ENCODE results near the gene ADH1A.
"Not testable (repeated sequence)": the region's sequence is repeated elsewhere in the genome, so short reads cannot be mapped to it uniquely, and the experiment has no call there.

The ADH1A gene

GRCh38 chr4:99290848-99291786, at the start of gene ADH1A:
TSS of gene ADH1A (minus strand) at chr4:99290985. CDS start at chr4:99290914, 71 bp downstream.
- Histone ChIP-seq H3K36me3 (ENCODE audit: control insufficient read depth, insufficient read depth, low read length) (no peaks in the 10 kb centered on the region), H3K27me3 (ENCODE audit: control insufficient read depth, insufficient read depth, low read length) (no peaks in the 10 kb centered on the region), H3K4me3 (ENCODE audit: low read length) (no peak within 1 kb of the TSS), H3K4me1 (ENCODE audit: control insufficient read depth, insufficient read depth, low read length) (no peaks in the 10 kb centered on the region), H3K9ac (ENCODE audit: low read length) (no peak within 1 kb of the TSS), H3K9me3 (ENCODE audit: control insufficient read depth, low read length) (no peaks in the 10 kb centered on the region)

GRCh38 chr4:99339172-99339571, 48.4 kb upstream of the ADH1A start:
- H3K9me3 ChIP-seq (ENCODE audit: control insufficient read depth, low read length): no peaks in the 10 kb centered on the region
- peaks cover 5% of the 10 kb centered on the region for H3K36me3 ChIP-seq (ENCODE audit: control insufficient read depth, insufficient read depth, low read length)
- H3K4me1 ChIP-seq (ENCODE audit: control insufficient read depth, insufficient read depth, low read length): no peaks in the 10 kb centered on the region
- no peak overlapping the region for H3K4me3 ChIP-seq (ENCODE audit: low read length)
- H3K27me3 ChIP-seq (ENCODE audit: control insufficient read depth, insufficient read depth, low read length): no peaks in the 10 kb centered on the region
- no peak overlapping the region for H3K9ac ChIP-seq (ENCODE audit: low read length)

- Histone ChIP-seq H3K9ac (ENCODE audit: low read length) (no peak overlapping the region), H3K36me3 (ENCODE audit: control insufficient read depth, insufficient read depth, low read length) (peaks cover 4% of the 10 kb centered on the region)
Observed at GRCh38 chr4:99336553-99336952, 45.8 kb upstream of the ADH1A start.

GRCh38 chr4:99334880-99335279, 44.1 kb upstream of the ADH1A start:
- H3K36me3 ChIP-seq (ENCODE audit: control insufficient read depth, insufficient read depth, low read length): no peaks in the 10 kb centered on the region
- no peak overlapping the region for H3K4me3 ChIP-seq (ENCODE audit: low read length)
- H3K27me3 ChIP-seq (ENCODE audit: control insufficient read depth, insufficient read depth, low read length): no peaks in the 10 kb centered on the region
- no peaks in the 10 kb centered on the region for H3K9me3 ChIP-seq (ENCODE audit: control insufficient read depth, low read length)
- H3K9ac ChIP-seq (ENCODE audit: low read length): no peak overlapping the region
- H3K4me1 ChIP-seq (ENCODE audit: control insufficient read depth, insufficient read depth, low read length): no peaks in the 10 kb centered on the region

More at GRCh38 chr4:99336553-99336952, 45.8 kb upstream of the ADH1A start:
- H3K4me3 ChIP-seq (ENCODE audit: low read length): no peak overlapping the region
- no peaks in the 10 kb centered on the region for H3K4me1 ChIP-seq (ENCODE audit: control insufficient read depth, insufficient read depth, low read length)
- H3K27me3 ChIP-seq (ENCODE audit: control insufficient read depth, insufficient read depth, low read length): no peaks in the 10 kb centered on the region
- H3K9me3 ChIP-seq (ENCODE audit: control insufficient read depth, low read length): no peaks in the 10 kb centered on the region

- no peak overlapping the region for H3K4me3 ChIP-seq (ENCODE audit: low read length)
- H3K4me1 ChIP-seq (ENCODE audit: control insufficient read depth, insufficient read depth, low read length): no peaks in the 10 kb centered on the region
- H3K9ac ChIP-seq (ENCODE audit: low read length): no peak overlapping the region
- H3K27me3 ChIP-seq (ENCODE audit: control insufficient read depth, insufficient read depth, low read length): no peaks in the 10 kb centered on the region
- H3K9me3 ChIP-seq (ENCODE audit: control insufficient read depth, low read length): no peaks in the 10 kb centered on the region
- H3K36me3 ChIP-seq (ENCODE audit: control insufficient read depth, insufficient read depth, low read length): no peaks in the 10 kb centered on the region
Observed at GRCh38 chr4:99330648-99331047, 39.9 kb upstream of the ADH1A start.

GRCh38 chr4:99329876-99330275, 39.1 kb upstream of the ADH1A start:
- Histone ChIP-seq H3K9me3 (ENCODE audit: control insufficient read depth, low read length) (no peaks in the 10 kb centered on the region), H3K9ac (ENCODE audit: low read length) (no peak overlapping the region), H3K36me3 (ENCODE audit: control insufficient read depth, insufficient read depth, low read length) (no peaks in the 10 kb centered on the region), H3K27me3 (ENCODE audit: control insufficient read depth, insufficient read depth, low read length) (no peaks in the 10 kb centered on the region), H3K4me1 (ENCODE audit: control insufficient read depth, insufficient read depth, low read length) (no peaks in the 10 kb centered on the region), H3K4me3 (ENCODE audit: low read length) (no peak overlapping the region)

GRCh38 chr4:99324979-99325378, 34.2 kb upstream of the ADH1A start:
- H3K9me3 ChIP-seq (ENCODE audit: control insufficient read depth, low read length): no peaks in the 10 kb centered on the region
- H3K36me3 ChIP-seq (ENCODE audit: control insufficient read depth, insufficient read depth, low read length): no peaks in the 10 kb centered on the region
- no peak overlapping the region for H3K9ac ChIP-seq (ENCODE audit: low read length)
- H3K27me3 ChIP-seq (ENCODE audit: control insufficient read depth, insufficient read depth, low read length): no peaks in the 10 kb centered on the region
- peaks cover 3% of the 10 kb centered on the region for H3K4me1 ChIP-seq (ENCODE audit: control insufficient read depth, insufficient read depth, low read length)
- no peak overlapping the region for H3K4me3 ChIP-seq (ENCODE audit: low read length)

GRCh38 chr4:99324361-99324760, 33.6 kb upstream of the ADH1A start:
- no peaks in the 10 kb centered on the region for H3K36me3 ChIP-seq (ENCODE audit: control insufficient read depth, insufficient read depth, low read length)
- no peaks in the 10 kb centered on the region for H3K9me3 ChIP-seq (ENCODE audit: control insufficient read depth, low read length)
- H3K4me1 ChIP-seq (ENCODE audit: control insufficient read depth, insufficient read depth, low read length): peaks cover 3% of the 10 kb centered on the region
- H3K27me3 ChIP-seq (ENCODE audit: control insufficient read depth, insufficient read depth, low read length): no peaks in the 10 kb centered on the region
- no peak overlapping the region for H3K4me3 ChIP-seq (ENCODE audit: low read length)
- H3K9ac ChIP-seq (ENCODE audit: low read length): no peak overlapping the region

- no peaks in the 10 kb centered on the region for H3K36me3 ChIP-seq (ENCODE audit: control insufficient read depth, insufficient read depth, low read length)
- no peak overlapping the region for H3K9ac ChIP-seq (ENCODE audit: low read length)
- H3K4me1 ChIP-seq (ENCODE audit: control insufficient read depth, insufficient read depth, low read length): peaks cover 3% of the 10 kb centered on the region
- H3K9me3 ChIP-seq (ENCODE audit: control insufficient read depth, low read length): no peaks in the 10 kb centered on the region
- no peak overlapping the region for H3K4me3 ChIP-seq (ENCODE audit: low read length)
- no peaks in the 10 kb centered on the region for H3K27me3 ChIP-seq (ENCODE audit: control insufficient read depth, insufficient read depth, low read length)
Observed at GRCh38 chr4:99323756-99324155, 33.0 kb upstream of the ADH1A start.

- H3K4me3 ChIP-seq (ENCODE audit: low read length): no peak within 1 kb of the TSS
- H3K9ac ChIP-seq (ENCODE audit: low read length): no peak within 1 kb of the TSS
- H3K9me3 ChIP-seq (ENCODE audit: control insufficient read depth, low read length): no peaks in the 10 kb centered on the region
- H3K36me3 ChIP-seq (ENCODE audit: control insufficient read depth, insufficient read depth, low read length): no peaks in the 10 kb centered on the region
- peaks cover 3% of the 10 kb centered on the region for H3K4me1 ChIP-seq (ENCODE audit: control insufficient read depth, insufficient read depth, low read length)
- no peaks in the 10 kb centered on the region for H3K27me3 ChIP-seq (ENCODE audit: control insufficient read depth, insufficient read depth, low read length)
Observed at GRCh38 chr4:99321241-99322191, 30.7 kb upstream of the ADH1A start, which contains the start of gene ADH1B. TSS of gene ADH1B (minus strand) at chr4:99321401. CDS start at chr4:99321331, 70 bp downstream.

GRCh38 chr4:99317811-99318210, 27.0 kb upstream of the ADH1A start:
- not testable (repeated sequence) for H3K4me1 ChIP-seq (ENCODE audit: control insufficient read depth, insufficient read depth, low read length); H3K36me3 ChIP-seq (ENCODE audit: control insufficient read depth, insufficient read depth, low read length); H3K9ac ChIP-seq (ENCODE audit: low read length); H3K9me3 ChIP-seq (ENCODE audit: control insufficient read depth, low read length); H3K4me3 ChIP-seq (ENCODE audit: low read length); H3K27me3 ChIP-seq (ENCODE audit: control insufficient read depth, insufficient read depth, low read length)

- Histone ChIP-seq H3K4me3 (ENCODE audit: low read length) (no peak overlapping the region), H3K36me3 (ENCODE audit: control insufficient read depth, insufficient read depth, low read length) (no peaks in the 10 kb centered on the region), H3K9me3 (ENCODE audit: control insufficient read depth, low read length) (no peaks in the 10 kb centered on the region), H3K9ac (ENCODE audit: low read length) (no peak overlapping the region), H3K27me3 (ENCODE audit: control insufficient read depth, insufficient read depth, low read length) (no peaks in the 10 kb centered on the region), H3K4me1 (ENCODE audit: control insufficient read depth, insufficient read depth, low read length) (no peaks in the 10 kb centered on the region)
Observed at GRCh38 chr4:99317354-99317753, 26.6 kb upstream of the ADH1A start.

Data from mucosa of stomach (tissue), 1 donor.